ENCODE data around the gene SP110. TPM values are rescaled to one million over a fixed set of nuclear protein-coding genes. Genes with fewer than 3 reads are reported as not detected.

SP110 gene
- total RNA-seq, 1 donor from 2014 or later, result 61.7 TPM

GRCh38 chr2:230216489-230216888 lies 3.3 kb downstream of the SP110 start:
- Histone ChIP-seq H3K79me2 (ENCODE audit: insufficient read depth, low read length) (no peaks in the 10 kb centered on the region), H3K27ac (ENCODE audit: low read depth, low read length) (no peak overlapping the region), H3K4me3 (ENCODE audit: insufficient read depth, low read depth, low read length) (no peak overlapping the region), H3K36me3 (ENCODE audit: insufficient read depth, low read length) (peaks cover 5% of the 10 kb centered on the region), H3K4me2 (ENCODE audit: low read length) (no peak overlapping the region), H3K4me1 (ENCODE audit: insufficient read depth, low read length) (peaks cover 9% of the 10 kb centered on the region), H2AFZ (ENCODE audit: low read depth, low read length) (no peak overlapping the region), H3K27me3 (ENCODE audit: insufficient read depth, low read length) (no peaks in the 10 kb centered on the region), H4K20me1 (ENCODE audit: insufficient read depth, low read length) (no peaks in the 10 kb centered on the region), H3K9ac (ENCODE audit: low read length) (no peak overlapping the region), H3K9me3 (ENCODE audit: insufficient read depth, low read depth, low read length) (no peaks in the 10 kb centered on the region)
- Mint-ChIP-seq H3K4me3 (ENCODE audit: unreplicated experiment) (peak overlapping the region; percentile 37), H3K9me3 (ENCODE audit: unreplicated experiment) (peaks cover 3% of the 10 kb centered on the region), H3K36me3 (ENCODE audit: low read depth, unreplicated experiment) (peaks cover 38% of the 10 kb centered on the region), H3K27ac (ENCODE audit: unreplicated experiment) (no peak overlapping the region), H3K4me1 (ENCODE audit: low read depth, unreplicated experiment) (peaks cover 17% of the 10 kb centered on the region), H3K27me3 (ENCODE audit: low read depth, unreplicated experiment) (no peaks in the 10 kb centered on the region)
- FAIRE-seq, result no peak
- TF ChIP-seq EZH2 (IDR thresholded peaks at IDR 0.05; ENCODE audit: insufficient read depth, low read length), result no peak
- TF ChIP-seq CTCF (IDR thresholded peaks at IDR 0.05; ENCODE audit: insufficient read depth, low read depth, low read length), result no peak
- no peak for DNase-seq (ENCODE audit: low read depth)

GRCh38 chr2:230209422-230210051 lies 10.2 kb downstream of the SP110 start:
- no peaks in the 10 kb centered on the region for H3K4me1 ChIP-seq (ENCODE audit: insufficient read depth, low read length)
- no peak overlapping the region for H3K4me3 ChIP-seq (ENCODE audit: insufficient read depth, low read depth, low read length)
- H3K27ac ChIP-seq (ENCODE audit: low read depth, low read length), result no peak overlapping the region
- H2AFZ ChIP-seq (ENCODE audit: low read depth, low read length), result no peak overlapping the region
- DNase-seq (ENCODE audit: low read depth) (no peak), FAIRE-seq (no peak)
- Mint-ChIP-seq H3K27me3 (ENCODE audit: low read depth, unreplicated experiment) (no peaks in the 10 kb centered on the region), H3K27ac (ENCODE audit: unreplicated experiment) (no peak overlapping the region), H3K36me3 (ENCODE audit: low read depth, unreplicated experiment) (peaks cover 42% of the 10 kb centered on the region), H3K4me3 (ENCODE audit: unreplicated experiment) (no peak overlapping the region), H3K9me3 (ENCODE audit: unreplicated experiment) (peaks cover 4% of the 10 kb centered on the region), H3K4me1 (ENCODE audit: low read depth, unreplicated experiment) (no peaks in the 10 kb centered on the region)
- no peaks in the 10 kb centered on the region for H3K79me2 ChIP-seq (ENCODE audit: insufficient read depth, low read length)
- H3K27me3 ChIP-seq (ENCODE audit: insufficient read depth, low read length), result no peaks in the 10 kb centered on the region
- peaks cover 22% of the 10 kb centered on the region for H3K36me3 ChIP-seq (ENCODE audit: insufficient read depth, low read length)
- H3K4me2 ChIP-seq (ENCODE audit: low read length), result no peak overlapping the region
- H4K20me1 ChIP-seq (ENCODE audit: insufficient read depth, low read length), result no peaks in the 10 kb centered on the region
- H3K9me3 ChIP-seq (ENCODE audit: insufficient read depth, low read depth, low read length), result no peaks in the 10 kb centered on the region
- H3K9ac ChIP-seq (ENCODE audit: low read length), result no peak overlapping the region
- TF ChIP-seq CTCF (IDR thresholded peaks at IDR 0.05; ENCODE audit: insufficient read depth, low read depth, low read length) (no peak), EZH2 (IDR thresholded peaks at IDR 0.05; ENCODE audit: insufficient read depth, low read length) (no peak)

- Histone ChIP-seq H3K27ac (ENCODE audit: low read depth, low read length) (no peak overlapping the region), H3K4me1 (ENCODE audit: insufficient read depth, low read length) (no peaks in the 10 kb centered on the region), H2AFZ (ENCODE audit: low read depth, low read length) (no peak overlapping the region), H3K4me3 (ENCODE audit: insufficient read depth, low read depth, low read length) (no peak overlapping the region), H3K9me3 (ENCODE audit: insufficient read depth, low read depth, low read length) (no peaks in the 10 kb centered on the region), H3K79me2 (ENCODE audit: insufficient read depth, low read length) (no peaks in the 10 kb centered on the region), H3K36me3 (ENCODE audit: insufficient read depth, low read length) (peaks cover 22% of the 10 kb centered on the region), H3K27me3 (ENCODE audit: insufficient read depth, low read length) (no peaks in the 10 kb centered on the region), H3K9ac (ENCODE audit: low read length) (no peak overlapping the region), H4K20me1 (ENCODE audit: insufficient read depth, low read length) (no peaks in the 10 kb centered on the region), H3K4me2 (ENCODE audit: low read length) (no peak overlapping the region)
- Mint-ChIP-seq H3K9me3 (ENCODE audit: unreplicated experiment) (peaks cover 7% of the 10 kb centered on the region), H3K27ac (ENCODE audit: unreplicated experiment) (no peak overlapping the region), H3K27me3 (ENCODE audit: low read depth, unreplicated experiment) (no peaks in the 10 kb centered on the region), H3K4me3 (ENCODE audit: unreplicated experiment) (no peak overlapping the region), H3K4me1 (ENCODE audit: low read depth, unreplicated experiment) (no peaks in the 10 kb centered on the region), H3K36me3 (ENCODE audit: low read depth, unreplicated experiment) (peaks cover 35% of the 10 kb centered on the region)
- no peak for TF ChIP-seq EZH2 (IDR thresholded peaks at IDR 0.05; ENCODE audit: insufficient read depth, low read length)
- no peak for TF ChIP-seq CTCF (IDR thresholded peaks at IDR 0.05; ENCODE audit: insufficient read depth, low read depth, low read length)
- FAIRE-seq (no peak), DNase-seq (ENCODE audit: low read depth) (no peak)
These were observed 11.2 kb downstream of the SP110 start for GRCh38 chr2:230208576-230208975.

Data from astrocyte (in vitro differentiated cells and primary cell).